ENCODE results near the gene AFF3.
"Not testable (repeated sequence)": the region's sequence is repeated elsewhere in the genome, so short reads cannot be mapped to it uniquely, and the experiment has no call there.

Gene AFF3

GRCh38 chr2:100145893-100146656 is 3.7 kb upstream of the AFF3 start:
- DNase-seq, result peak; percentile 13

GRCh38 chr2:100143286-100143685 is 896 bp upstream of the AFF3 start:
- no peak for DNase-seq

DNA sequence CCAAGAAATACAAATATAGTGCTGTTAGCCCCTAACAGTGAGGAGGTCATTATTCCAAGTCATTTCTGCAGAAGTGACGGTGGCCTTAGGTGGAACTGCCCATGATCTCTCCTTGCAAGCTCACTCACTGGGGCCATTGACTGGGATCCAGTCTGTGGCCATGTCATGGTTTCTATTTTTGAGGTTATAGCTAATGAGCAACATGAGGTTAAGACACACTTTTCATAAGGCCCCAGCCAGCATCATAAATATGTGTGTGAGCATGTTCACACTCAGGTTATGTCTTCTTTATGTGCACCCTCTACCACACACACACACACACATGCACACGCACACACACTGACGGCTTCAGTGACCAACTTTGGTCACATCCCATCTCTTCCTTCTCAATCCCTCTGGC is 484 bp downstream of the AFF3 start:
- no peak for DNase-seq

DNA sequence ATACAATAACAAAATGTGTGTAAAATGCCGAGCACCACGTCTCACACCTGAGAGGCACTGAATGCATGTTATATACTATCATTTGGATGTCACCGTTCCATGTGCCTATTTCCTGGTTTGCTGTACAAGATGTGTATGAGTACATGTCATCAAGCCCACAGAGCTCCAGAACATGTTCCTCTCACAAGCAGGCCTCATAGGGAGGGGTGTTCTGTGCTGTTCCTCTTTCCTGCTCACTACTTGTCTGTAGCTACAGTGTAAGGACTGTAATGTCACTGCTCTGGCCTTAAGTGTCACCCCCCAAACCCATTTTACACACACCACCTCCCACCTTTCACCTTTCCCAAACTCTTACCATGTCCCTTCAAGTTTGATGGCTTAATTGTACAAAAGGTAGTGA is 1.8 kb downstream of the AFF3 start:
- no peak for DNase-seq

GRCh38 chr2:100137866-100138570 is 4.4 kb downstream of the AFF3 start:
- DNase-seq, result peak; percentile 62

- peak; percentile 28 for DNase-seq
These were observed 5.1 kb downstream of the AFF3 start for GRCh38 chr2:100137318-100137717.

- no peak for DNase-seq
These were observed 6.1 kb downstream of the AFF3 start for GRCh38 chr2:100136310-100136709.

GRCh38 chr2:100135415-100135814 is 7.0 kb downstream of the AFF3 start:
- no peak for DNase-seq

- no peak for DNase-seq
These were observed 11.6 kb downstream of the AFF3 start for GRCh38 chr2:100130595-100131391.

GRCh38 chr2:100126897-100127401 is 15.4 kb downstream of the AFF3 start:
- DNase-seq, result no peak

DNA sequence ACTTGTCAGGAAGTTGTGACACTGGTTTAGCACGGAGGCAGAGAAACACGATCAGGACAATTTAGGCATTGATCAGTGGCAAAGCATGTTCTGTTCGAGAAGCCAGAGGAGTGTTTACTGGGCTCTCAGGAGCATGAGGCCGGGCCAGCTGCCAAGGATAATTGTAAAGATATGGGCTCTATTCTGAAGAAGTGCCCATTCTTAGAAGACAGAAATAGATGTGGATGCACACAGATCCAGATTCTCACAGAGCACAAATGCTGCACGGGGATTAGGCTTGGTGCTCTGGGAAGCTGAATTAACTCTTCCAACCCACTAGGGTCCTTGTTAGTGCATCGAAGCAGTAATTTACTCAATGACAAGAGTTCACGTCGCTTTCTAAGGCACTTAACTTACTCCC is 16.2 kb downstream of the AFF3 start:
- no peak for DNase-seq

GRCh38 chr2:100125626-100126025 is 16.8 kb downstream of the AFF3 start:
- DNase-seq, result peak; percentile 47

DNA sequence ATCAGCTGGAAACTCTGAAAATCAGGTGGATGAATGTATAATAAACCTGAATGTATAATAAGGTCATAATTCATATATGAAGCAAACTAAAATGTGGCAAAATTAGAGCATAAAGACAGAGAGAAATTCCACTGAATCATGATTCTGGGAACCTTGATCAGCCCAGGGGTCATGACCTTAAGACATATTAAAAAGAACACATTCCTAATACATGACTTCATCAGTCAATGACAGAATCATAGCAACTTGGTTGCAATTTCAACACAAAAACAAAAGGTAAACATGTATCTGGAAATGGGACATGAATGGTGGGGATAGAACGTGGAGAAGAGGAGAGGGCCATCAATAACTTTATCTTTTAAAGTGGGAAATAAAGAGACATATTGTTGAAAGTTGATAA is 17.6 kb downstream of the AFF3 start:
- DNase-seq, result no peak

- no peak for DNase-seq
These were observed 21.2 kb downstream of the AFF3 start for GRCh38 chr2:100121124-100121718.

- peak; percentile 72 for DNase-seq
These were observed 23.2 kb downstream of the AFF3 start for GRCh38 chr2:100119235-100119634.

DNA sequence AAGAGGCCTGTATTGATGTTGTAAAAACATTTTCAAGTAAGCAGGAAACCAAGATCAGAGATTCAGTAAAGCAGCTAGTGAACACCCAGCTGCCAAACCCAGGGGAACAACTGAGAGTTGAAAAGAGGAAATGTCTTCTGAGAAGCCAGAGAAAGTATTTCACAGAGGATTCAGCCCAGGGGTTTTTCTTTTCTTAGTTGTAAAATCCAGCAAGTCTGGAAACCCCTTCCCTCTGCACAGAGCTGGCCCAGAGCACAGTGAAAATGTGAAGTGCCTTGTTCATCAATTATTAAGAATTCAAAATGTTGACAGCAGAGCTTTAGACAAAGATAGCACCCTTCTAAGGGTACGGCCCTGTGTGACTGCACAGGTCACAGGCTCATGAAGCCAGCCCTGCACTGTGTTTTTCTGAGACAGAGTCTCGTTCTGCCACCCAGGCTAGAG is 28.4 kb downstream of the AFF3 start:
- DNase-seq, result no peak

- no peak for DNase-seq
These were observed 31.8 kb downstream of the AFF3 start for GRCh38 chr2:100110614-100111000.

GRCh38 chr2:100109986-100110613 is 32.3 kb downstream of the AFF3 start:
- no peak for DNase-seq

GRCh38 chr2:100108648-100109020 is 33.8 kb downstream of the AFF3 start:
- not testable (repeated sequence) for DNase-seq

DNA sequence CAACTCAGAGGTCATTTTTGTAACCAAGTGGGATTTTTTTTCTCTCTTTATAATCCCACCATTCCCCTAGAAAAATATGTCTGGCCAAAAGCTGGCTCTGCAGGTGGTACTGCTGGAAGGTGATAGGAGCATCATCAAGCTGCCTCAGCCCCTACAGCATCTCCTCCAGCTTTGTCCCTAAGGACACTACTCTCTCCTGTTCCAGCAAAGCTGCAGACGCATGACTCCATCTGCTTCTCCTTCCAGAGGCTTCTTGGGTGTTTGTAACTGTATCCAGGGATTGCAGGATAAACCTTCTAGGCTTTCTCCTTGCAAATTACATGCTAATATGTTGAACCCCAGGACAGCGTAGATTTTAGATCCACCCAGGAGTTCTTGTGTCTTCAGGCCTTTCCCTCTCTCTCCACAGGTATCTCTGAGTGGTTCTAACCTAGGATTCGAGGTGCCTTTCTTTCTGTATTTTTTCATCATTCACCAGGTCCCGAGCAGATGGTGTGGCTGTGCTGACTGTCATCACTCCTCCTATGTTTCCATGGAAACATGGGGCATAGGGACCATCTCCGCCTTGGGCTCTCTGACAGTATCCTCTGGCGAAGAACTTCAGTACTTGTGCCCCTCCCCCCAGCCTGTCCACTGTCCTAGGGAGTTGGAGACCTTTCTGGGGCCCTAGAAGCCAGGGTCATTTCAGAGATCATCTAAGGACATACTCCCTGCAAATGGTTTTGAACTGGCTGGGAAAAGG is 34.3 kb downstream of the AFF3 start:
- no peak for DNase-seq

DNA sequence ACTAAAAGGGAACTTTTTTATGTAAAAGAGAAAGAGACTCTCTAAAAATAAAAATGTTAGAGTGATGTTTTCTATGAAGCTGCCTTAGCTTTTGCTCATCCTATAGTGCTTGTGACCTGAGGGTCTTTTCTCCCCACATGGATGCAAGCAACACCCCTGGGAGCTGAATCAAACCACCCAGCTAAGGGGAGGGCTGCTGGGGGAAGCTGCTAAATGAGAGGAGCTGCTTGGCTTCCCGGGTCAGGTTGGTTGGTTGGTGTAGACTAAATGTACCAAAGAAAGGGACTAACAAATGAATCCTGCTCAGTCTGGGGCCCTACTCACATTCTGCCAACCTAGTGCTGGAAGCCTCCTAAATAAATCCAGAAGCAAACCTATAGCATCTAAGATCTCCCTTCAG is 35.0 kb downstream of the AFF3 start:
- no peak for DNase-seq

GRCh38 chr2:100106460-100106859 is 35.9 kb downstream of the AFF3 start:
- DNase-seq, result peak; percentile 86
